Esophagus muscularis mucosa (tissue), 4 donors: ENCODE results near the gene BPIFB4. TPM values are rescaled to one million over a fixed set of nuclear protein-coding genes. Genes with fewer than 3 reads are reported as not detected.

Experiments used
- DNase-seq: peaks from one replicate; pipeline ENCODE4 v3.0.0-alpha.2; 2017; ENCODE audit errors: extremely low spot score
- H3K27ac ChIP-seq, 4 donors: fragments of 200-600 bp; sonication (generic); replicated peaks in 1 of 4; 1 replicate in 3 of 4; 2 replicates in 1 of 4; pipeline ENCODE4 v1.5.1; 2016 to 2019; ENCODE audit warnings: mild to moderate bottlenecking in 1 of 4
- H3K27me3 ChIP-seq, 4 donors: fragments of 200-600 bp; sonication (generic); one replicate each; pipeline versions ENCODE4 v1.5.1 to v1.6.0; 2016 to 2019
- H3K36me3 ChIP-seq, 4 donors: fragments of 200-600 bp; sonication (generic); one replicate each; pipeline ENCODE4 v1.5.1; 2016 to 2019
- H3K4me1 ChIP-seq, 4 donors: fragments of 200-600 bp; sonication (generic); one replicate each; pipeline ENCODE4 v1.5.1; 2016 to 2019
- H3K4me3 ChIP-seq, 4 donors: fragments of 200-600 bp; sonication (generic); 1 replicate in 2 of 4; 2 replicates in 2 of 4; pipeline ENCODE4 v1.5.1; 2016 to 2019; ENCODE audit warnings: mild to moderate bottlenecking in 4 of 4, moderate library complexity in 1 of 4
- H3K9me3 ChIP-seq, 4 donors: fragments of 200-600 bp; sonication (generic); 1 replicate in 3 of 4; 2 replicates in 1 of 4; pipeline ENCODE4 v1.5.1; 2016 to 2019
- CTCF ChIP-seq, 3 experiments: fragments of 200-600 bp in 2 of 3; fragments of 450-650 bp in 1 of 3; sonication (generic) in 2 of 3; IDR thresholded peaks; one replicate each; pipeline ENCODE4 v1.5.1; 2017 to 2019; ENCODE audit warnings: antibody characterized with exemption in 3 of 3, mild to moderate bottlenecking in 2 of 3, moderate library complexity in 1 of 3
- EP300 ChIP-seq: sonication (generic); formaldehyde crosslinking; IDR thresholded peaks from one replicate; pipeline ENCODE4 v1.6.1; 2017; ENCODE audit warnings: antibody characterized with exemption
- POLR2A ChIP-seq: fragments of 450-650 bp; IDR thresholded peaks from one replicate; pipeline ENCODE4 v1.6.1; 2017; ENCODE audit warnings: antibody characterized with exemption, moderate library complexity, mild to moderate bottlenecking, low read depth
- POLR2AphosphoS5 ChIP-seq, 2 donors: sonication (generic); formaldehyde crosslinking; IDR thresholded peaks; one replicate each; pipeline ENCODE4 v1.6.1; 2017; ENCODE audit warnings: antibody characterized with exemption in 2 of 2
- WGBS: methylation state at CpG from one replicate; pipeline ENCODE4 v1.1.5; 2018; 5-methylcytosine and 5-hydroxymethylcytosine counted together
- intact Hi-C: fragments of 100-400 bp; cut with DNase I; formaldehyde crosslinking; loops from one replicate; pipeline ENCODE4 v1.15.1; 2023
- total RNA-seq, 4 donors: library from RNA; depleted of rRNA; stranded (reverse); fragments of >200 nt; gene quantifications; one replicate each; pipeline versions ENCODE4 v1.1.0 to v1.2.1, GENCODE V29; 2016

BPIFB4 gene
- total RNA-seq, 4 donors from 2014 or later: not detected

GRCh38 chr20:33076662-33077372 lies 2.6 kb upstream of the BPIFB4 start:
- no peak for DNase-seq
- intact Hi-C loops: no loop called here
- 62% methylated on average over 6 of the region's 6 CpGs for WGBS
- Histone ChIP-seq H3K9me3 (no peaks in the 10 kb centered on the region), H3K27me3 (peaks cover 0 to 39% (median 0%) of the 10 kb centered on the region in 4 donors), H3K4me1 (no peaks in the 10 kb centered on the region), H3K4me3 (no peak overlapping the region), H3K36me3 (no peaks in the 10 kb centered on the region), H3K27ac (no peak overlapping the region)
- TF ChIP-seq POLR2A (no peak), EP300 (no peak), POLR2AphosphoS5 (IDR thresholded peaks at IDR 0.05) (no peak), CTCF (IDR thresholded peaks at IDR 0.05) (no peak)

GRCh38 chr20:33081411-33082154 lies 2.1 kb downstream of the BPIFB4 start:
- Histone ChIP-seq H3K9me3 (no peaks in the 10 kb centered on the region), H3K36me3 (no peaks in the 10 kb centered on the region), H3K4me1 (no peaks in the 10 kb centered on the region), H3K27me3 (peaks cover 0 to 26% (median 0%) of the 10 kb centered on the region in 4 donors), H3K27ac (no peak overlapping the region), H3K4me3 (no peak overlapping the region)
- TF ChIP-seq POLR2AphosphoS5 (IDR thresholded peaks at IDR 0.05) (no peak), POLR2A (no peak), EP300 (no peak), CTCF (IDR thresholded peaks at IDR 0.05) (no peak)
- intact Hi-C loops: no loop called here
- no peak for DNase-seq
- 80% methylated on average over 5 of the region's 7 CpGs for WGBS

- Histone ChIP-seq H3K27me3 (peaks cover 0 to 17% (median 0%) of the 10 kb centered on the region in 4 donors), H3K4me3 (no peak overlapping the region), H3K36me3 (no peaks in the 10 kb centered on the region), H3K4me1 (no peaks in the 10 kb centered on the region), H3K27ac (no peak overlapping the region), H3K9me3 (no peaks in the 10 kb centered on the region)
- intact Hi-C loops: no loop called here
- WGBS: 54% methylated on average over 6 of the region's 6 CpGs
- no peak for DNase-seq
- TF ChIP-seq CTCF (IDR thresholded peaks at IDR 0.05) (no peak), EP300 (no peak), POLR2A (no peak), POLR2AphosphoS5 (IDR thresholded peaks at IDR 0.05) (no peak)
Measured at GRCh38 chr20:33082546-33082945, 3.1 kb downstream of the BPIFB4 start.

GRCh38 chr20:33083544-33084340 lies 4.3 kb downstream of the BPIFB4 start:
- 88% methylated on average over 20 of the region's 20 CpGs for WGBS
- no peaks in the 10 kb centered on the region for H3K9me3 ChIP-seq
- no peak for DNase-seq
- intact Hi-C loops: no loop called here
- peaks cover 0 to 16% (median 0%) of the 10 kb centered on the region in 4 donors for H3K27me3 ChIP-seq
- H3K27ac ChIP-seq: no peak overlapping the region
- no peak for TF ChIP-seq CTCF (IDR thresholded peaks at IDR 0.05)
- TF ChIP-seq POLR2AphosphoS5 (IDR thresholded peaks at IDR 0.05): no peak
- no peak for TF ChIP-seq EP300
- no peak for TF ChIP-seq POLR2A
- no peaks in the 10 kb centered on the region for H3K36me3 ChIP-seq
- H3K4me1 ChIP-seq: no peaks in the 10 kb centered on the region
- H3K4me3 ChIP-seq: no peak overlapping the region
